ENCODE data around the gene BLACAT1. TPM values are rescaled to one million over a fixed set of nuclear protein-coding genes. Genes with fewer than 3 reads are reported as not detected.

BLACAT1 gene
- polyA plus RNA-seq, 1 donor from 2014 or later = 6.0 TPM

DNA sequence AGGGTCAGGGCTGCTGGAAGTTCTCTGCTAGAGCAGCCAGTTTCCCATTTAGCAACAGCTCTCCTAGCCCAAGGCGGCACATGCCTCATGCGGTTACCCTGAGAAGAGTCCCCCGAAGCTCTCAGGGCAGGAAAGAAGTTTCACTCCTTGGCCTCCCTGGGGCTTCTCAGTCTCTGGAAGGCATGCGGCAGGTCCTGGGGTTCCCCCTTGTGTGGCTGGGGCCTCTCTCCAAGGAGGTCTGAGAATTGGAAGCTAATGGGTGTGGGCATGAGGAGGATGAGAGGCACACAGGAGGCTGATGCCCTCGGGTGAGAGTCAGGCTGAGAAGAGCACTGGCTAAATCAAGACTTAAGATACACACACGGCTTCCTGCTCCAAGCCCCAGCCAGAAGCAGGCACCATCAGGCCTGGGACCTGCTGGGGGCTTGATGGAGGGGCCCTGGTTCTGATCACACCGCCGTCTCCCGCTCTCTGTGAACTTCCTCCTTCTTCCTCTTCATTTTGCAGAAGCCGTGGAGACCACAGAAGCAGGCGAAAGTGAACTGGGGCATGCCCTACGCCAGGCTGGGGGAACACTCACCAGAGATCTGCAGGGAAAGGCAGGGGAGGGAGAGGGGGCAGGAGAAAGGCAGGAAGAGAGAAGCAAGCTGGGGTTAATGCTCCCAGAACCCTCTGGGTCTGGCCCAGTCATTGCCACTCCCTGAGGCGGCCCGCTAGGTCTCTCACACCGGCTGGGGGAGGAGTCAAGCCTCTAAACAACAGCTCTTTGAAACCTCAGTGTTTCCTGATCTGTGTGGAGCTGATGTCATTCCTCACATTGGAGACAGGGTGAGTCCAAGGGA lies 15.1 kb downstream of the BLACAT1 start:
- H3K9ac ChIP-seq (ENCODE audit: low read length) = no peak overlapping the region
- peak overlapping the region; percentile 18 for H3K27ac ChIP-seq (ENCODE audit: low read length)
- H3K79me2 ChIP-seq (replicated peaks; ENCODE audit: insufficient read depth, low read length) = peaks cover 4% of the 10 kb centered on the region
- H3F3A ChIP-seq (ENCODE audit: insufficient read depth, low read length, poor library complexity, severe bottlenecking) = peaks cover 4% of the 10 kb centered on the region
- H3K9me2 ChIP-seq (ENCODE audit: insufficient read depth, low read length) = no peaks in the 10 kb centered on the region
- H4K20me1 ChIP-seq (ENCODE audit: insufficient read depth) = no peaks in the 10 kb centered on the region
- no peak overlapping the region for H3K4me3 ChIP-seq (ENCODE audit: low read length)
- no peak overlapping the region for H2AFZ ChIP-seq (ENCODE audit: low read depth, low read length)
- H3K4me2 ChIP-seq (ENCODE audit: low read length) = no peak overlapping the region
- TF ChIP-seq SMC3 (conservative IDR thresholded peaks at IDR 0.05; ENCODE audit: poor library complexity) = no peak
- TF ChIP-seq TAF1 (IDR thresholded peaks at IDR 0.05; ENCODE audit: low read depth) = no peak
- TF ChIP-seq, protein P1, sequence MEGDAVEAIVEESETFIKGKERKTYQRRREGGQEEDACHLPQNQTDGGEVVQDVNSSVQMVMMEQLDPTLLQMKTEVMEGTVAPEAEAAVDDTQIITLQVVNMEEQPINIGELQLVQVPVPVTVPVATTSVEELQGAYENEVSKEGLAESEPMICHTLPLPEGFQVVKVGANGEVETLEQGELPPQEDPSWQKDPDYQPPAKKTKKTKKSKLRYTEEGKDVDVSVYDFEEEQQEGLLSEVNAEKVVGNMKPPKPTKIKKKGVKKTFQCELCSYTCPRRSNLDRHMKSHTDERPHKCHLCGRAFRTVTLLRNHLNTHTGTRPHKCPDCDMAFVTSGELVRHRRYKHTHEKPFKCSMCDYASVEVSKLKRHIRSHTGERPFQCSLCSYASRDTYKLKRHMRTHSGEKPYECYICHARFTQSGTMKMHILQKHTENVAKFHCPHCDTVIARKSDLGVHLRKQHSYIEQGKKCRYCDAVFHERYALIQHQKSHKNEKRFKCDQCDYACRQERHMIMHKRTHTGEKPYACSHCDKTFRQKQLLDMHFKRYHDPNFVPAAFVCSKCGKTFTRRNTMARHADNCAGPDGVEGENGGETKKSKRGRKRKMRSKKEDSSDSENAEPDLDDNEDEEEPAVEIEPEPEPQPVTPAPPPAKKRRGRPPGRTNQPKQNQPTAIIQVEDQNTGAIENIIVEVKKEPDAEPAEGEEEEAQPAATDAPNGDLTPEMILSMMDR (IDR thresholded peaks at IDR 0.05; ENCODE audit: poor library complexity, severe bottlenecking) = no peak
- no peak for TF ChIP-seq MXI1 (conservative IDR thresholded peaks at IDR 0.05; ENCODE audit: poor library complexity, severe bottlenecking)
- no peak for TF ChIP-seq POLR2AphosphoS5 (IDR thresholded peaks at IDR 0.05)
- TF ChIP-seq, protein P2, sequence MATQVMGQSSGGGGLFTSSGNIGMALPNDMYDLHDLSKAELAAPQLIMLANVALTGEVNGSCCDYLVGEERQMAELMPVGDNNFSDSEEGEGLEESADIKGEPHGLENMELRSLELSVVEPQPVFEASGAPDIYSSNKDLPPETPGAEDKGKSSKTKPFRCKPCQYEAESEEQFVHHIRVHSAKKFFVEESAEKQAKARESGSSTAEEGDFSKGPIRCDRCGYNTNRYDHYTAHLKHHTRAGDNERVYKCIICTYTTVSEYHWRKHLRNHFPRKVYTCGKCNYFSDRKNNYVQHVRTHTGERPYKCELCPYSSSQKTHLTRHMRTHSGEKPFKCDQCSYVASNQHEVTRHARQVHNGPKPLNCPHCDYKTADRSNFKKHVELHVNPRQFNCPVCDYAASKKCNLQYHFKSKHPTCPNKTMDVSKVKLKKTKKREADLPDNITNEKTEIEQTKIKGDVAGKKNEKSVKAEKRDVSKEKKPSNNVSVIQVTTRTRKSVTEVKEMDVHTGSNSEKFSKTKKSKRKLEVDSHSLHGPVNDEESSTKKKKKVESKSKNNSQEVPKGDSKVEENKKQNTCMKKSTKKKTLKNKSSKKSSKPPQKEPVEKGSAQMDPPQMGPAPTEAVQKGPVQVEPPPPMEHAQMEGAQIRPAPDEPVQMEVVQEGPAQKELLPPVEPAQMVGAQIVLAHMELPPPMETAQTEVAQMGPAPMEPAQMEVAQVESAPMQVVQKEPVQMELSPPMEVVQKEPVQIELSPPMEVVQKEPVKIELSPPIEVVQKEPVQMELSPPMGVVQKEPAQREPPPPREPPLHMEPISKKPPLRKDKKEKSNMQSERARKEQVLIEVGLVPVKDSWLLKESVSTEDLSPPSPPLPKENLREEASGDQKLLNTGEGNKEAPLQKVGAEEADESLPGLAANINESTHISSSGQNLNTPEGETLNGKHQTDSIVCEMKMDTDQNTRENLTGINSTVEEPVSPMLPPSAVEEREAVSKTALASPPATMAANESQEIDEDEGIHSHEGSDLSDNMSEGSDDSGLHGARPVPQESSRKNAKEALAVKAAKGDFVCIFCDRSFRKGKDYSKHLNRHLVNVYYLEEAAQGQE (IDR thresholded peaks at IDR 0.05; ENCODE audit: borderline replicate concordance) = no peak
- no peak for TF ChIP-seq RAD21 (conservative IDR thresholded peaks at IDR 0.05)
- TF ChIP-seq EP300 (conservative IDR thresholded peaks at IDR 0.05; ENCODE audit: poor library complexity, severe bottlenecking) = no peak
- no peak for TF ChIP-seq EZH2 (IDR thresholded peaks at IDR 0.05; ENCODE audit: borderline replicate concordance, insufficient read depth, low read length, poor library complexity, severe bottlenecking)
- H3K36me3 ChIP-seq (ENCODE audit: insufficient read depth, low read length) = no peaks in the 10 kb centered on the region
- no peaks in the 10 kb centered on the region for H3K27me3 ChIP-seq (ENCODE audit: insufficient read depth, low read depth, low read length)
- no peaks in the 10 kb centered on the region for H3K9me3 ChIP-seq (ENCODE audit: low read length)

DNA sequence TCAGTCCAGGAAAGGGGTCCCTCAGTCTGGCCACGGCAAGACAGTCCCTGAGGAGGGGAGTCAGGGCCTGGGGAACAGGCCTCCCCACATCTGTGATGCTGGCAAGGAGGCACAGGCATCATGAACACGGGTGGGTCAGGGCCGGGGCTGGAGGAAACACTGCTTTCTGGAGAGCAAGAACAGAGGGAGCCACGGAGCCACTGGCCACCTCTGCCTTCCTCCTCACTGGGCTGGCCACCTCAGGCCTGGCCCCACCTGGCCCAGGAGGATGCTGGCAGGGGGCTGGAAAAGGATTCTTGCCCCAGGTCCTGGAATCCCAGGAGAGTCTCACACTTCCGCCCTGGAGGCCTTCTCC lies 15.7 kb downstream of the BLACAT1 start:
- Histone ChIP-seq H3K27me3 (ENCODE audit: insufficient read depth, low read depth, low read length) (no peaks in the 10 kb centered on the region), H4K20me1 (ENCODE audit: insufficient read depth) (no peaks in the 10 kb centered on the region), H3K4me3 (ENCODE audit: low read length) (no peak overlapping the region), H3K79me2 (replicated peaks; ENCODE audit: insufficient read depth, low read length) (peaks cover 4% of the 10 kb centered on the region), H3K27ac (ENCODE audit: low read length) (no peak overlapping the region), H3K36me3 (ENCODE audit: insufficient read depth, low read length) (no peaks in the 10 kb centered on the region), H3F3A (ENCODE audit: insufficient read depth, low read length, poor library complexity, severe bottlenecking) (peaks cover 4% of the 10 kb centered on the region), H2AFZ (ENCODE audit: low read depth, low read length) (no peak overlapping the region), H3K9ac (ENCODE audit: low read length) (no peak overlapping the region), H3K9me2 (ENCODE audit: insufficient read depth, low read length) (no peaks in the 10 kb centered on the region), H3K9me3 (ENCODE audit: low read length) (no peaks in the 10 kb centered on the region), H3K4me2 (ENCODE audit: low read length) (no peak overlapping the region)
- no peak for TF ChIP-seq EZH2 (IDR thresholded peaks at IDR 0.05; ENCODE audit: borderline replicate concordance, insufficient read depth, low read length, poor library complexity, severe bottlenecking)
- TF ChIP-seq EP300 (conservative IDR thresholded peaks at IDR 0.05; ENCODE audit: poor library complexity, severe bottlenecking) = no peak
- no peak for TF ChIP-seq SMC3 (conservative IDR thresholded peaks at IDR 0.05; ENCODE audit: poor library complexity)
